ENCODE results near the gene UBXN11. TPM values are rescaled to one million over a fixed set of nuclear protein-coding genes. Genes with fewer than 3 reads are reported as not detected.

UBXN11 gene
- total RNA-seq, 1 donor from 2014 or later = 33.8 TPM

GRCh38 chr1:26287033-26287711, 19.3 kb downstream of the UBXN11 start:
- intact Hi-C loops (cut with micrococcal nuclease) = loop anchor here (1.0 to 10.0 kb wide), 5 partner anchors 20 to 408 kb away; partner anchors contain the start of gene ARID1A

- intact Hi-C loops (cut with micrococcal nuclease) = loop anchor here (10.0 kb wide), 2 partner anchors 259 to 409 kb away; partner anchors contain the start of gene ARID1A
Observed at GRCh38 chr1:26286064-26286416, 20.4 kb downstream of the UBXN11 start.

- intact Hi-C loops (cut with micrococcal nuclease) = loop anchor here (1.0 to 10.0 kb wide), 5 partner anchors 51 to 409 kb away; partner anchors contain the start of genes ARID1A, CEP85 and HMGN2
Observed at GRCh38 chr1:26285366-26286063, 20.9 kb downstream of the UBXN11 start.

- intact Hi-C loops (cut with micrococcal nuclease) = loop anchor here (1.0 to 10.0 kb wide), 7 partner anchors 8 to 410 kb away; partner anchors contain the start of genes ARID1A, CEP85 and HMGN2
Observed at GRCh38 chr1:26284597-26285347, 21.7 kb downstream of the UBXN11 start.

- intact Hi-C loops (cut with micrococcal nuclease) = loop anchor here (1.0 to 10.0 kb wide), 6 partner anchors 8 to 411 kb away; partner anchors contain the start of genes ARID1A, CEP85 and HMGN2
Observed at GRCh38 chr1:26283871-26284596, 22.4 kb downstream of the UBXN11 start.

GRCh38 chr1:26283279-26283853, 23.1 kb downstream of the UBXN11 start:
- intact Hi-C loops (cut with micrococcal nuclease) = loop anchor here (10.0 kb wide), 2 partner anchors 261 to 411 kb away; partner anchors contain the start of gene ARID1A

GRCh38 chr1:26282401-26282918, 24.0 kb downstream of the UBXN11 start:
- intact Hi-C loops (cut with micrococcal nuclease) = loop anchor here (10.0 kb wide), 2 partner anchors 262 to 412 kb away; partner anchors contain the start of gene ARID1A

- intact Hi-C loops (cut with micrococcal nuclease) = loop anchor here (10.0 kb wide), 2 partner anchors 263 to 413 kb away; partner anchors contain the start of gene ARID1A
Observed at GRCh38 chr1:26281971-26282370, 24.5 kb downstream of the UBXN11 start.

- intact Hi-C loops (cut with micrococcal nuclease) = loop anchor here (10.0 kb wide), 2 partner anchors 263 to 413 kb away; partner anchors contain the start of gene ARID1A
Observed at GRCh38 chr1:26281091-26281958, 25.1 kb downstream of the UBXN11 start.

GRCh38 chr1:26280333-26281042, 25.9 kb downstream of the UBXN11 start:
- intact Hi-C loops (cut with micrococcal nuclease) = loop anchor here (10.0 kb wide), 2 partner anchors 264 to 414 kb away; partner anchors contain the start of gene ARID1A

- intact Hi-C loops (cut with micrococcal nuclease) = loop anchor here (1.0 to 10.0 kb wide), 4 partner anchors 27 to 415 kb away; partner anchors contain the start of genes ARID1A and UBXN11
Observed at GRCh38 chr1:26279456-26280332, 26.7 kb downstream of the UBXN11 start, which contains the start of gene SH3BGRL3. Gene SH3BGRL3 (plus strand): TSS chr1:26280086. CDS start chr1:26280156, 70 bp downstream.

GRCh38 chr1:26278724-26279455, 27.5 kb downstream of the UBXN11 start:
- intact Hi-C loops (cut with micrococcal nuclease) = loop anchor here (1.0 to 5.0 kb wide), 2 partner anchors 27 to 152 kb away; partner anchors contain the start of gene UBXN11

- intact Hi-C loops (cut with micrococcal nuclease) = loop anchor here (5.0 kb wide), 1 partner anchor 151 kb away; no protein-coding TSS in a partner anchor
Observed at GRCh38 chr1:26278303-26278702, 28.1 kb downstream of the UBXN11 start.

- intact Hi-C loops (cut with micrococcal nuclease) = loop anchor here (5.0 kb wide), 1 partner anchor 150 kb away; no protein-coding TSS in a partner anchor
Observed at GRCh38 chr1:26277719-26278118, 28.7 kb downstream of the UBXN11 start.

GRCh38 chr1:26277261-26277661, 29.2 kb downstream of the UBXN11 start:
- intact Hi-C loops (cut with micrococcal nuclease) = loop anchor here (5.0 kb wide), 1 partner anchor 150 kb away; no protein-coding TSS in a partner anchor

- intact Hi-C loops (cut with micrococcal nuclease) = loop anchor here (1.0 to 5.0 kb wide), 7 partner anchors 8 to 171 kb away; partner anchors contain the start of gene CEP85
Observed at GRCh38 chr1:26276432-26276838, 30.0 kb downstream of the UBXN11 start.

All from T-helper 1 cell treated with Interleukin-12 subunit alpha and Interleukin-12 subunit beta and Interleukin-4 antibody, amounts not matched to agents 30 ng/mL and 1 ng/mL, for 36 hours (primary cell).